HEK293 (cell line): ENCODE measurements around the gene MRPS6.

Experiments used
- CTCF ChIA-PET: fragments of 350-600 bp; formaldehyde crosslinking; extraction: SDS; loops from one replicate; lab custom pipeline; 2021; ENCODE audit warnings: antibody characterized with exemption; lab: Yijun Ruan, JAX
- POLR2A ChIA-PET: fragments of 300-600 bp; formaldehyde crosslinking; extraction: SDS; loops from one replicate; lab custom pipeline; 2020; ENCODE audit warnings: antibody characterized with exemption, inconsistent platforms; lab: Yijun Ruan, JAX
- H3K27ac ChIP-seq: fragments of 200-500 bp; sonication (Bioruptor generic); 2 replicates; pipeline ENCODE4 v1.5.1; 2014; ENCODE audit warnings: low read depth, low read length, control low read depth, inconsistent platforms; ENCODE audit errors: extremely low read depth
- H3K36me3 ChIP-seq, 2 experiments: fragments of 200-500 bp in 1 of 2; sonication (Bioruptor generic) in 1 of 2; 1 replicate in 1 of 2; 2 replicates in 1 of 2; pipeline ENCODE4 v1.5.1; 2014 to 2017; ENCODE audit warnings: inconsistent platforms in 2 of 2, low read length in 2 of 2; ENCODE audit not compliant: control insufficient read depth in 2 of 2, insufficient read depth in 1 of 2
- H3K4me1 ChIP-seq: fragments of 200-500 bp; sonication (Bioruptor generic); 2 replicates; pipeline ENCODE4 v1.5.1; 2014; ENCODE audit warnings: mild to moderate bottlenecking, low read length, inconsistent platforms; ENCODE audit not compliant: control insufficient read depth, insufficient read depth
- H3K4me3 ChIP-seq: 2 replicates; pipeline ENCODE4 v1.5.1; 2011; ENCODE audit warnings: low read depth, mild to moderate bottlenecking, control low read depth, low read length, moderate library complexity
- H3K9me3 ChIP-seq: fragments of 200-500 bp; sonication (Bioruptor generic); 2 replicates; pipeline ENCODE4 v1.5.1; 2014; ENCODE audit warnings: low read depth, low read length, inconsistent platforms; ENCODE audit not compliant: control insufficient read depth, insufficient read depth
- AEBP2 ChIP-seq: fragments of 450-650 bp; formaldehyde crosslinking; IDR thresholded peaks from 2 replicates; pipeline ENCODE4 v1.5.1; 2016; ENCODE audit warnings: missing biosample characterization, missing genetic modification characterization, borderline replicate concordance
- KLF10 ChIP-seq: fragments of 450-650 bp; IDR thresholded peaks from 2 replicates; pipeline ENCODE4 v1.5.1; 2018; ENCODE audit warnings: missing biosample characterization, mild to moderate bottlenecking, missing genetic modification characterization
- OSR2 ChIP-seq: fragments of 450-650 bp; formaldehyde crosslinking; IDR thresholded peaks from 2 replicates; pipeline ENCODE4 v1.5.1; 2016; ENCODE audit warnings: missing biosample characterization, missing genetic modification characterization
- PATZ1 ChIP-seq: fragments of 450-650 bp; formaldehyde crosslinking; IDR thresholded peaks from 2 replicates; pipeline ENCODE4 v1.5.1; 2016; ENCODE audit warnings: missing biosample characterization, missing genetic modification characterization
- PRDM2 ChIP-seq: fragments of 450-650 bp; formaldehyde crosslinking; IDR thresholded peaks from 2 replicates; pipeline ENCODE4 v1.5.1; 2016; ENCODE audit warnings: missing biosample characterization, missing genetic modification characterization, borderline replicate concordance
- TCF7L2 ChIP-seq: IDR thresholded peaks from 2 replicates; pipeline ENCODE4 v1.6.1; 2011; ENCODE audit warnings: low read depth, mild to moderate bottlenecking, inconsistent platforms, low read length, moderate library complexity, borderline replicate concordance
- ZNF214 ChIP-seq: fragments of 450-650 bp; formaldehyde crosslinking; IDR thresholded peaks from 2 replicates; pipeline ENCODE4 v1.5.1; 2017; ENCODE audit warnings: missing biosample characterization, mild to moderate bottlenecking, missing genetic modification characterization, borderline replicate concordance
- ZNF335 ChIP-seq: fragments of 450-650 bp; formaldehyde crosslinking; conservative IDR thresholded peaks from 2 replicates; pipeline ENCODE4 v1.5.1; 2016; ENCODE audit warnings: missing biosample characterization, missing genetic modification characterization
- ZNF416 ChIP-seq: fragments of 450-650 bp; formaldehyde crosslinking; IDR thresholded peaks from 2 replicates; pipeline ENCODE4 v1.5.1; 2016; ENCODE audit warnings: missing biosample characterization, missing genetic modification characterization
- ZNF510 ChIP-seq: fragments of 450-650 bp; formaldehyde crosslinking; IDR thresholded peaks from 2 replicates; pipeline ENCODE4 v1.5.1; 2018; ENCODE audit warnings: mild to moderate bottlenecking, missing genetic modification characterization, missing biosample characterization; ENCODE audit not compliant: insufficient replicate concordance
- ZNF518A ChIP-seq: fragments of 450-650 bp; formaldehyde crosslinking; conservative IDR thresholded peaks from 2 replicates; pipeline ENCODE4 v1.5.1; 2016; ENCODE audit warnings: low read depth, missing biosample characterization, missing genetic modification characterization
- ZNF621 ChIP-seq: fragments of 450-650 bp; formaldehyde crosslinking; IDR thresholded peaks from 2 replicates; pipeline ENCODE4 v1.5.1; 2017; ENCODE audit warnings: missing biosample characterization, missing genetic modification characterization
- ZNF654 ChIP-seq: fragments of 450-650 bp; formaldehyde crosslinking; IDR thresholded peaks from 2 replicates; pipeline ENCODE4 v1.5.1; 2016; ENCODE audit warnings: low read depth, missing biosample characterization, missing genetic modification characterization
- ZNF76 ChIP-seq: fragments of 450-650 bp; formaldehyde crosslinking; IDR thresholded peaks from 2 replicates; pipeline ENCODE4; 2016; ENCODE audit warnings: low read depth, missing biosample characterization, missing genetic modification characterization, borderline replicate concordance
- ZNF768 ChIP-seq: fragments of 450-650 bp; formaldehyde crosslinking; IDR thresholded peaks from 2 replicates; pipeline ENCODE4 v1.5.1; 2018; ENCODE audit warnings: missing biosample characterization, mild to moderate bottlenecking, missing genetic modification characterization
- ZNF785 ChIP-seq: fragments of 450-650 bp; formaldehyde crosslinking; IDR thresholded peaks from 2 replicates; pipeline ENCODE4 v1.5.1; 2016; ENCODE audit warnings: missing biosample characterization, missing genetic modification characterization
- ZSCAN4 ChIP-seq: fragments of 450-650 bp; formaldehyde crosslinking; IDR thresholded peaks from 2 replicates; pipeline ENCODE4 v1.5.1; 2017; ENCODE audit warnings: missing biosample characterization, missing genetic modification characterization

MRPS6 gene

GRCh38 chr21:34132202-34132601 lies 58.8 kb downstream of the MRPS6 start (continued):
- TF ChIP-seq PATZ1 = no peak
- no peak for TF ChIP-seq ZNF335 (tag by site-specific recombination)
- no peak for TF ChIP-seq ZNF510
- TF ChIP-seq ZNF76 (tag by site-specific recombination) = no peak

- Histone ChIP-seq H3K4me3 (no peak overlapping the region), H3K9me3 (no peaks in the 10 kb centered on the region; the same call in none of the 2 replicates)
- POLR2A ChIA-PET = no interaction called here
- TF ChIP-seq KLF10 (no peak), ZNF768 (tag by site-specific recombination) (no peak), ZNF214 (tag by site-specific recombination) (no peak), AEBP2 (tag by site-specific recombination) (no peak), ZNF416 (no peak), ZNF654 (no peak), ZNF621 (tag by site-specific recombination) (no peak), OSR2 (tag by site-specific recombination) (no peak), TCF7L2 (no peak), PRDM2 (tag by site-specific recombination) (no peak), ZNF518A (tag by site-specific recombination) (no peak), ZSCAN4 (tag by site-specific recombination) (no peak), ZNF785 (tag by site-specific recombination) (no peak)
- TF ChIP-seq, all 188 proteins: peak for 0
- Histone ChIP-seq H3K4me1 (peaks cover 26% of the 10 kb centered on the region), H3K27ac (no peak overlapping the region), H3K36me3 (peaks cover 0 to 7% of the 10 kb centered on the region in 2 experiments; a peak in 2 of 3 replicates)
- CTCF ChIA-PET = interaction anchor here (0.8 to 2.2 kb wide), 3 partner anchors 32 to 209 kb away, joined by 3 to 12 read pairs (median 3); no protein-coding TSS in a partner anchor
Measured at GRCh38 chr21:34132926-34133325, 59.5 kb downstream of the MRPS6 start.
